GM12891 (cell line): ENCODE results near the gene RCE1. TPM values are rescaled to one million over a fixed set of nuclear protein-coding genes. Genes with fewer than 3 reads are reported as not detected.
"Not testable (repeated sequence)": the region's sequence is repeated elsewhere in the genome, so short reads cannot be mapped to it uniquely, and the experiment has no call there.

ENCODE experiments used
- DNase-seq: peaks from one replicate; pipeline ENCODE4 v3.0.0; 2011; ENCODE audit warnings: low spot score; ENCODE audit not compliant: insufficient read length
- FAIRE-seq: peaks from 2 replicates; lab custom pipeline; 2011; peaks lifted over from hg19 to GRCh38; lab: Jason Lieb, UNC
- PAX5 ChIP-seq: IDR thresholded peaks from 2 replicates; pipeline ENCODE4 v1.6.1; 2011; ENCODE audit warnings: low read length, moderate library complexity, mild to moderate bottlenecking; ENCODE audit not compliant: insufficient read depth, severe bottlenecking
- POLR2A ChIP-seq: IDR thresholded peaks from 2 replicates; pipeline ENCODE4 v1.6.1; 2011; ENCODE audit warnings: low read depth, low read length, control low read depth
- POLR2AphosphoS5 ChIP-seq: IDR thresholded peaks from 2 replicates; pipeline ENCODE4 v1.6.1; 2011; ENCODE audit warnings: low read depth, low read length, control low read depth
- POU2F2 ChIP-seq: IDR thresholded peaks from 2 replicates; pipeline ENCODE4 v1.6.1; 2011; ENCODE audit warnings: low read depth, mild to moderate bottlenecking, control low read depth, low read length, moderate library complexity
- SPI1 ChIP-seq: IDR thresholded peaks from 2 replicates; pipeline ENCODE4 v1.6.1; 2011; ENCODE audit warnings: low read depth, low read length, control low read depth
- TAF1 ChIP-seq: IDR thresholded peaks from 2 replicates; pipeline ENCODE4 v1.6.1; 2011; ENCODE audit warnings: low read depth, low read length, control low read depth
- polyA plus RNA-seq: library from polyadenylated mRNA; unstranded; fragments of >200 nt; gene quantifications from one replicate; pipeline ENCODE4 v1.2.1, GENCODE V29; 2012; ENCODE audit warnings: low read depth, missing spikeins, inconsistent platforms; ENCODE audit not compliant: missing spikeins

The RCE1 gene
- 14.1 TPM for polyA plus RNA-seq

GRCh38 chr11:66842896-66843775 lies at the start of gene RCE1:
TSS of gene RCE1 (plus strand) at chr11:66843441. CDS start at chr11:66843456, 15 bp downstream.
- TF ChIP-seq POLR2AphosphoS5 (peak; percentile 92), POU2F2 (peak; percentile 28; the same call in 1 of the 2 replicates), TAF1 (peak; percentile 94), SPI1 (no peak), PAX5 (no peak), POLR2A (peak; percentile 95)
- DNase-seq, result peak; percentile 97
- peak; percentile 98 for FAIRE-seq

DNA sequence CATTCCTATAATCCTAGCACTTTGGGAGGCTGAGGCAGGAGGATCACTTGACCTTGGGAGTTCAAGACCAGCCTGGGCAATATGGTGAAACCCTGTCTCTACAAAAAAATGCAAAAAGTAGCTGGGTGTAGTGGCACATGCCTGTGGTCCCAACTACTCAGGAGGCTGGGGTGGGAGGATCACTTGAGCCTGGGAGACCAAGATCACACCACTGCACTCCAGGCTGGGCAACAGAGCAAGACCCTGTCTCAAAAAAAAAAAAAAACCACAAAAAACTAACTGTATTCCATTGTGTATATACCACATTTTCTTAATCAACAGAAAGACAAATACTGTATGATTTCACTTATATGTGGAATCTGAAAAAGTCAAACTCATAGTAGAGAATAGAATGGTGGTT lies 43.4 kb upstream of the RCE1 start:
- FAIRE-seq, DNase-seq: not testable (repeated sequence)

DNA sequence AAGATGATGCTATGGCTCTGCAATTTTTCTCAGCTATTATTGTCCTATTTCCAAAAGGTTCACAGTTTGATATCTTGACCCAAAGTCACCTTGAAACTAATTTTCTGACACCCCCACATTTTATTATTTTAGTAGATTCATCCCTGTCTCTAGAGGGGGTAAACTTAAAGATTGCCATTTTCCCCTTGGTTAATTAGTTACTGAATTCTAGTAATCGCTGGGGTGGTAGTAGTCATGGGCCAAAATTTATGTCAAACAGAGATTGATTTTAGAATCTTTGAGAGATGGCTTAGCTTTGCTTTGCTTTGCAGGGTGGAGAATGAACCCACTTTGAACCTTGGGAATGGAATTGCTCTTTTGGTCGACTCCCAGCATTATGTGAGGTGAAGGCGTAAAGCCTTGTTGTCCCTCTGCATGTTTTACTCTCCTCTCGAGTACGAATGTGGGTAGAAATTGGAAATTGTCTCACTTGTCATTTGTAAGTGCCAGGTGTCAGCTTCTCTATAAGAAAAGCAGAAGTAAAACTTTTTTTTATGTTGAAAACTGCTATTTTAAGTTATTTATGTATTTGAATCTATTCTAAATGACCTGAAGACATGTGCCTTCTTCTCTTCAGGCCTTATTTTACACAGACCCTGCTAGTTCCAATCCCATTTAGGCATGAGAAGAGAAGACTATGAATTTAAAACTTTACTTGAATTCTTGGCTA lies 42.4 kb upstream of the RCE1 start:
- DNase-seq (peak; percentile 1), FAIRE-seq (peak; percentile 86)
- TF ChIP-seq SPI1, result no peak
- no peak for TF ChIP-seq POLR2AphosphoS5
- TF ChIP-seq POU2F2, result no peak
- TF ChIP-seq PAX5, result no peak
- TF ChIP-seq TAF1, result no peak
- no peak for TF ChIP-seq POLR2A

DNA sequence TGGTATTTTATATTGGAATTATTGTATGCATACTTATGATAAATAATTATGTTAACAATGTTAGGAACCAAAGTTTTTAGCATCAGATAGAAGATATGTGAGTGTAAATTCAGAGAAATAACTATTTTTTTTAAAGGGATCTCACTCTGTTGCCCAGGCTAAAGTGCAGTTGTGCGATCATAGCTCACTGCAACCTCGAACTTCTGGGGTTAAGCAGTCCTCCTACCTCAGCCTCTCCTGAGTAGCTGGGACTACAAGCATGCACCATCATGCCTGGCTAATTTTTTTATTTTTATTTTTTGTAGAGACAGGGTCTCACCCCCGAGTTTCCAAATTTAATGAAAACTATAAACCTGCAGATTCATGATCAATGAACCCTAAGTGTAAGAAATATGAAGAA lies 33.6 kb upstream of the RCE1 start:
- FAIRE-seq (no peak), DNase-seq (no peak)
- TF ChIP-seq POLR2A, result no peak

DNA sequence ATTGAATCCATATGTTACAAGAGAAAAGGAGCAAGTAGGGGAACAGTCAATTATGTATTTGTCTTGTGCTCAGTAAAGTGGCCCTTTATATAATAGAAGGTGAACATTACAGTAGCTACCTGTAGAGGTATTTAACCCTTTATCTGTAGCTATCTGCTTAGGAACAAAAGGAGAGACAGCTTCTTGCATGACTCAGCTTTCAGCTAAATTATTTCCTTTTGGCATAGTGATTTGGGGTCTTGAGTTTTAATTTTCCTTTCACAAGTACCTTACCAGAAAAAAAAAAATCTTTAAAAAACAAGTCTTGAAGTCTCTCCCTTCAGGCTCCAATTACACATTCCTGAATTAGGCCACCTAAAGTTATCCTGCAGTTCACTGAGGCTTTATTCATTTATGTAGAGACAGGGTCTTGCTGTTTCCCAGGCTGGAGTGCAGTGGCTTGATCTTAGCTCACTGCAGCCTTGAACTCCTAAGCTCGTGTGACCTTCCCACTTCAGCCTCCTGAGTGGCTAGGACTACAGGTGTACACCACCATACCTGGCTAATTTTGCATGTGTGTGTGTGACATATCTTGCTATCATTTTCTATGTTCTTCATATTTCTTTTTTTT lies 32.6 kb upstream of the RCE1 start:
- no peak for FAIRE-seq
- TF ChIP-seq POU2F2 (no peak), POLR2AphosphoS5 (no peak)
- DNase-seq, result no peak

- DNase-seq (no peak), FAIRE-seq (no peak)
- no peak for TF ChIP-seq POLR2AphosphoS5
- no peak for TF ChIP-seq POU2F2
- TF ChIP-seq PAX5, result no peak
- no peak for TF ChIP-seq TAF1
- TF ChIP-seq POLR2A, result no peak
- no peak for TF ChIP-seq SPI1
Observed at GRCh38 chr11:66814678-66815077, 28.6 kb upstream of the RCE1 start.

DNA sequence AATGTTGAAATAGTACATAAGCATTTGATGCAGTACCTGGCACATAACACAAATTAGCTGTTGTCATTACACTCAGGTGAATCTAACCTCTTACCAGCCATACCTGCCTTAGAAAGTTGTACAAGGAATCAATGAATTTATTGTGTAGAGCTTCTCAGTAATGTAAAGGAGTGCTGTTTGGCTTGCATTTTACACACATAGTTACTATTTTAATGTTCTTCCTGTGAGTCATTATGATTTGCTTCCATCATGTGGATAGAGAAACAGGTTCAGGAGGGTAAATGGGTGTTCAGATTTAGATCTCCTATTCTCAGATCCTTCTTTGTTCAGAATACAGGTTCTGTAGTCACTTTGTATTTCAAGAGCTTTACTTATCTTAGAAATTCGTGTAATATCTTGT lies 27.6 kb upstream of the RCE1 start:
- DNase-seq (no peak), FAIRE-seq (no peak)
- no peak for TF ChIP-seq POLR2AphosphoS5
- no peak for TF ChIP-seq TAF1
- TF ChIP-seq SPI1, result no peak
- TF ChIP-seq POU2F2, result no peak
- TF ChIP-seq POLR2A, result no peak
- no peak for TF ChIP-seq PAX5

DNA sequence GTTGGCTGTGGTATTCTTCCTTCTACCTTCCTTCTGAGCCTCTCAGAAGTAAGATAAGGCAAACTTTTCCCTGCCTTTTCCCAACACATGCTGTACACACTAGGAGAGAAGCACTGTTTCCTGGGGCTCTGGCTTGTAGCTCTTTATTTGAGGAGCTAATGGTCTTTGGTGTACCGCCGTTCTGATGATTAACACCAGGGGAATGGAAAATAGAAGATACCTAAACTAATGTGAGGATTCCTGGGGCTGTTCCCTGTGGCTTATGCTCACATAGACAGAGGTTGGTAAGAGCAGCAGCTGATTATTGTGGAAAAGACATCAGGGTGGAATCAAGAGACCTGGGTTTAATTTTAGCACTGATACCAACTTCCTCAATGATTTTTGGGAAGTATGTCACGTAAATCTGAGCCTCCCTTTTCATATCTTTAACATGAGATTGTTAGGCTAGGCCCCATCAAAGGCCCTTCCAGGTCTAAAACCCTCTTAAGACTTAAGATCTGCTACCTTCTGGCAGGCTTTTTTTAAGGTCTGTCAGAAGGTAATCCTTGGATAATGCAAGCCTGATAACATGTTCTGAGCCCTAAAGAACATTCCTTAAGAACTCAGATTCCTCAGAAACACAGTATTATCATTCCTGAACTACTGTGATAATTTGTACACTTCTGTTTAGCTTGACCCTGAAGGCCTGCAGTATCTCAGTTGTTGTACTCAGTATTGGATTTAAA lies 24.8 kb upstream of the RCE1 start:
- TF ChIP-seq TAF1 (no peak), PAX5 (no peak), POLR2AphosphoS5 (no peak), POLR2A (no peak), POU2F2 (no peak), SPI1 (no peak)
- FAIRE-seq (no peak), DNase-seq (no peak)

- DNase-seq, result no peak
- FAIRE-seq, result no peak
- TF ChIP-seq PAX5 (no peak), SPI1 (no peak), POLR2A (no peak), TAF1 (no peak), POLR2AphosphoS5 (no peak), POU2F2 (no peak)
Observed at GRCh38 chr11:66820381-66820780, 22.9 kb upstream of the RCE1 start.

- FAIRE-seq, result no peak
- TF ChIP-seq PAX5 (no peak), POLR2A (no peak), TAF1 (no peak), POU2F2 (no peak), POLR2AphosphoS5 (no peak), SPI1 (no peak)
- DNase-seq, result no peak
Observed at GRCh38 chr11:66820901-66821300, 22.3 kb upstream of the RCE1 start.

- DNase-seq, result no peak
- no peak for FAIRE-seq
- TF ChIP-seq POLR2A (no peak), PAX5 (no peak), POLR2AphosphoS5 (no peak), SPI1 (no peak), POU2F2 (no peak), TAF1 (no peak)
Observed at GRCh38 chr11:66823700-66824099, 19.5 kb upstream of the RCE1 start.

GRCh38 chr11:66824573-66824972 lies 18.7 kb upstream of the RCE1 start:
- not testable (repeated sequence) for FAIRE-seq, DNase-seq
